Lung (tissue), 12 donors: ENCODE results near the gene CYB561A3. TPM values are rescaled to one million over a fixed set of nuclear protein-coding genes. Genes with fewer than 3 reads are reported as not detected.

ENCODE experiments used
- ATAC-seq: fragments of 200-7000 bp; cut with Tn5 transposase; one replicate; pipeline ENCODE4 v1.9.1; 2020; ENCODE audit warnings: moderate number of reproducible peaks; ENCODE audit not compliant: insufficient read depth, low FRiP score
- DNase-seq, 3 donors: peaks; one replicate each; pipeline ENCODE4 v3.0.0-alpha.2; 2013 to 2017
- H3K27ac ChIP-seq, 2 donors: one replicate each; pipeline ENCODE4 v1.5.1; 2013; ENCODE audit warnings: mild to moderate bottlenecking in 2 of 2, moderate library complexity in 2 of 2, control low read depth in 1 of 2, inconsistent platforms in 1 of 2, low read depth in 1 of 2, low read length in 1 of 2
- H3K27me3 ChIP-seq, 3 donors: one replicate each; pipeline ENCODE4 v1.5.1; 2013; ENCODE audit warnings: low read length in 2 of 3; ENCODE audit not compliant: control insufficient read depth in 3 of 3, insufficient read depth in 3 of 3
- H3K36me3 ChIP-seq, 4 donors: one replicate each; pipeline ENCODE4 v1.5.1; 2013; ENCODE audit warnings: low read length in 4 of 4, mild to moderate bottlenecking in 1 of 4, moderate library complexity in 1 of 4; ENCODE audit not compliant: control insufficient read depth in 4 of 4, insufficient read depth in 4 of 4
- H3K4me1 ChIP-seq, 5 donors: one replicate each; pipeline ENCODE4 v1.5.1; 2013; ENCODE audit warnings: low read length in 5 of 5, mild to moderate bottlenecking in 2 of 5, moderate library complexity in 1 of 5; ENCODE audit not compliant: control insufficient read depth in 5 of 5, insufficient read depth in 5 of 5
- H3K4me3 ChIP-seq: one replicate; pipeline ENCODE4 v1.5.1; 2013; ENCODE audit warnings: mild to moderate bottlenecking, control low read depth, moderate library complexity
- H3K9ac ChIP-seq, 2 donors: one replicate each; pipeline ENCODE4 v1.5.1; 2013; ENCODE audit warnings: low read length in 2 of 2, control low read depth in 1 of 2; ENCODE audit not compliant: insufficient read depth in 1 of 2
- H3K9me3 ChIP-seq, 4 donors: one replicate each; pipeline ENCODE4 v1.5.1; 2013; ENCODE audit warnings: low read length in 3 of 4, mild to moderate bottlenecking in 1 of 4, moderate library complexity in 1 of 4; ENCODE audit not compliant: control insufficient read depth in 4 of 4, insufficient read depth in 3 of 4
- WGBS, 2 donors: extraction: QIAGEN DNeasy Blood & Tissue Kit; methylation state at CpG; one replicate each; pipeline ENCODE4 v1.1.7; 2013; 5-methylcytosine and 5-hydroxymethylcytosine counted together
- polyA plus RNA-seq, 2 donors: library from polyadenylated mRNA; stranded (reverse); fragments of 200-250 nt; gene quantifications; one replicate each; pipeline ENCODE4 v1.2.1, GENCODE V29; 2013
- total RNA-seq, 2 donors: library from RNA; depleted of rRNA in 1 of 2; stranded (reverse); fragments of >200 nt in 1 of 2; gene quantifications; one replicate each; pipeline ENCODE4 v1.2.1, GENCODE V29; 2014 to 2021
- TF ChIP-seq, protein P1 (sequence below): IDR thresholded peaks from 2 replicates; pipeline ENCODE4 v1.5.1; 2012; ENCODE audit warnings: mild to moderate bottlenecking; ENCODE audit errors: control extremely low read depth, extremely low read depth
- donor health status: control.
- donor health status: control.
- donor health status: Bipolar disorder and iron deficiency.
- donor health status: healthy.
- donor health status: DM: yes; HTN: yes; CAD: no.

The CYB561A3 gene
- total and polyA plus RNA-seq, 4 donors = 20.8 to 51.3 (median 36.4) TPM

DNA sequence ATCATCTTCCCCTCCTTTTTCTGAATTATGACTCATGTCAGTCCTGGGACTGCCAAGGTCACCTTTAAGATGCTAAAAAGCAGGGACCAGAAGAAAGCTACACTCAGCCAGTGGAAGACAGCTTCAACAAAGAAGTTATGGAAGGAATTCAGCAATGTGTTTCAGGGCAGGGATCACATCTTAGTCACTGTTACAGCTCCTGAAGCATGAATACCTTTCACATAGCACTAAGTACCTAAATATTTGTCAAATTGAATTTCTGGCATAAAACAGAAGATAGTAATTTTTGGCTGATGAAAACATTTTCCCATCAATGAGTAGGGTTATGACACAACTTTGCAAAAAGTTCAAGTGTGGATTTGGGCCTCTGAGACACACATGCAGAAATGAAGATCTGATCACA, 34.0 kb downstream of the CYB561A3 start:
- ATAC-seq = no peak

DNA sequence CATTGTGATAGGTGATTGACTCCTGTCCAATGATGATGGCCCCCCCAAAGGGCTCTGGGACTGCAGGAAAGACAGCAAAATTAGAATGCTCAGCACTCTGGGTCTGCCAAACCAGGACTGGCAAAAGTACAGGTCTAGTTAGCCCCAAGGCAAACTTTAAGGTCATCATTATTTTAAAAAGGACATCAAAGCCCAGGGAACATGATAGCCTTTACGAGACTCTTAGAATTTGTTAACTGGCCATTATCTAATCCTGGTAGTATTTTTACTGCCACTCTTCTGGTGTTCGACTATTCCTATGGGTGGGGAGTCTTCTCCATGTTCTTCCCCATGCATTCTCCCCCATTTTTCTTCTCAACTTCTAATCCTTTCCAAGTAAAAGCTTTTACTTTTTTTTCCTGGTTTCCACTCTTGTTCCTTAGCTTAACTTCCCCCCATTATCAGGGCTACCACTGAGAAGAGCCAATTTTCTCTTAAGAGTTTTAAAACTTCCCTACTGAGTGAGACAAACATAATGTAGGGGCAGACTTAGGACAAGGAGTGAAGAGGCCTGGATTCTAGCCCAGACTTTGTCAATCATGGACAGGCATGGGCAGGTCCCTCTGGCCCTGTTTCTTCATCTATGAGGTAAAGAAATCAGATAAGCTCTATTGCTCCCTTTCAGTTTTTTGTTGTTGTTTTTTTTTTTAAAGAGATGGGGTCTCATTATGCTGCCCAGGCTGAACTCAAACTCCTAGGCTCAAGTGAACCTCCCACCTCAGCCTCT, 35.9 kb downstream of the CYB561A3 start:
- peak overlapping the region in 1 of 2 donors; percentile 11 for H3K27ac ChIP-seq
- ATAC-seq (no peak), DNase-seq (no peak)
- peaks cover 40 to 64% (median 57%) of the 10 kb centered on the region in 4 donors for H3K36me3 ChIP-seq
- H3K4me1 ChIP-seq = no peaks in the 10 kb centered on the region
- no peaks in the 10 kb centered on the region for H3K27me3 ChIP-seq
- no peaks in the 10 kb centered on the region for H3K9me3 ChIP-seq
- WGBS, 2 donors = 87 to 98% methylated on average over 2 of the region's 2 CpGs
- H3K9ac ChIP-seq = no peak overlapping the region
- no peak overlapping the region for H3K4me3 ChIP-seq
- TF ChIP-seq, protein P1, sequence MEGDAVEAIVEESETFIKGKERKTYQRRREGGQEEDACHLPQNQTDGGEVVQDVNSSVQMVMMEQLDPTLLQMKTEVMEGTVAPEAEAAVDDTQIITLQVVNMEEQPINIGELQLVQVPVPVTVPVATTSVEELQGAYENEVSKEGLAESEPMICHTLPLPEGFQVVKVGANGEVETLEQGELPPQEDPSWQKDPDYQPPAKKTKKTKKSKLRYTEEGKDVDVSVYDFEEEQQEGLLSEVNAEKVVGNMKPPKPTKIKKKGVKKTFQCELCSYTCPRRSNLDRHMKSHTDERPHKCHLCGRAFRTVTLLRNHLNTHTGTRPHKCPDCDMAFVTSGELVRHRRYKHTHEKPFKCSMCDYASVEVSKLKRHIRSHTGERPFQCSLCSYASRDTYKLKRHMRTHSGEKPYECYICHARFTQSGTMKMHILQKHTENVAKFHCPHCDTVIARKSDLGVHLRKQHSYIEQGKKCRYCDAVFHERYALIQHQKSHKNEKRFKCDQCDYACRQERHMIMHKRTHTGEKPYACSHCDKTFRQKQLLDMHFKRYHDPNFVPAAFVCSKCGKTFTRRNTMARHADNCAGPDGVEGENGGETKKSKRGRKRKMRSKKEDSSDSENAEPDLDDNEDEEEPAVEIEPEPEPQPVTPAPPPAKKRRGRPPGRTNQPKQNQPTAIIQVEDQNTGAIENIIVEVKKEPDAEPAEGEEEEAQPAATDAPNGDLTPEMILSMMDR = no peak

More for the DNA sequence above, 34.0 kb downstream of the CYB561A3 start:
- DNase-seq = no peak
- no peaks in the 10 kb centered on the region for H3K9me3 ChIP-seq
- no peak overlapping the region for H3K9ac ChIP-seq
- no peaks in the 10 kb centered on the region for H3K27me3 ChIP-seq
- peaks cover 28 to 49% (median 43%) of the 10 kb centered on the region in 4 donors for H3K36me3 ChIP-seq
- peaks cover 5 to 14% (median 8%) of the 10 kb centered on the region in 5 donors for H3K4me1 ChIP-seq
- peak overlapping the region in 1 of 2 donors; percentile 58 for H3K27ac ChIP-seq
- no peak overlapping the region for H3K4me3 ChIP-seq
- TF ChIP-seq, protein P1 = no peak

DNA sequence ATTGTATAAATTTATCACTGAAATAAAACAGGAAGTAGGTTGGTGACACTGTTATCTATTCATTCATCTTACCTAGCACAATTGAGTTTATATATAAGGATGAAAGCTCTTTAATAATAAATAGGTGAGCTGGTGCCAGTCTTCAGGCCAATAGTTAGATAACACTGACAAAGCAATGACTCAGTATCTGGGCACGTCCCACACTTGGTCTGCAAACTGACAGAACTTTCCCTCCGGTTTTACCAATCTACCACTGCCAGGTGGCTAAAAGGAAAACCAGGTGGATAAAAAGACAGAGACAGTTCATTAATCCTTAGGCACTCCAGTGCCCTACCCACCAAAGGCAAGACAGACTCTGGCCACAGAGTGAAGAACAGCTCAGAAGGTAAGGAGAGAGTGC, 46.4 kb downstream of the CYB561A3 start:
- DNase-seq (no peak), ATAC-seq (no peak)
- H3K4me1 ChIP-seq = no peaks in the 10 kb centered on the region
- peaks cover 36 to 60% (median 55%) of the 10 kb centered on the region in 4 donors for H3K36me3 ChIP-seq
- 84 to 93% methylated on average over 2 of the region's 2 CpGs for WGBS, 2 donors
- H3K4me3 ChIP-seq = no peak overlapping the region
- TF ChIP-seq, protein P1 = no peak
- no peak overlapping the region for H3K27ac ChIP-seq
- no peaks in the 10 kb centered on the region for H3K27me3 ChIP-seq
- no peaks in the 10 kb centered on the region for H3K9me3 ChIP-seq
- no peak overlapping the region for H3K9ac ChIP-seq
